Gastrocnemius medialis (tissue), 4 donors: ENCODE data around the gene BCAP31.

ENCODE experiments used
- POLR2A ChIP-seq, 2 donors: fragments of 450-650 bp; IDR thresholded peaks; one replicate each; pipeline ENCODE4 v1.6.1; 2017; ENCODE audit warnings: antibody characterized with exemption in 2 of 2, mild to moderate bottlenecking in 2 of 2, moderate library complexity in 2 of 2
- TF ChIP-seq, protein P1 (sequence below), 5 experiments: fragments of 450-650 bp in 3 of 5; fragments of 200-600 bp in 2 of 5; sonication (generic) in 2 of 5; IDR thresholded peaks in 4 of 5; conservative IDR thresholded peaks in 1 of 5; 1 replicate in 4 of 5; 2 replicates in 1 of 5; pipeline ENCODE4 v1.5.1; 2016 to 2019; ENCODE audit warnings: antibody characterized with exemption in 5 of 5, mild to moderate bottlenecking in 3 of 5, moderate library complexity in 3 of 5

DNA sequence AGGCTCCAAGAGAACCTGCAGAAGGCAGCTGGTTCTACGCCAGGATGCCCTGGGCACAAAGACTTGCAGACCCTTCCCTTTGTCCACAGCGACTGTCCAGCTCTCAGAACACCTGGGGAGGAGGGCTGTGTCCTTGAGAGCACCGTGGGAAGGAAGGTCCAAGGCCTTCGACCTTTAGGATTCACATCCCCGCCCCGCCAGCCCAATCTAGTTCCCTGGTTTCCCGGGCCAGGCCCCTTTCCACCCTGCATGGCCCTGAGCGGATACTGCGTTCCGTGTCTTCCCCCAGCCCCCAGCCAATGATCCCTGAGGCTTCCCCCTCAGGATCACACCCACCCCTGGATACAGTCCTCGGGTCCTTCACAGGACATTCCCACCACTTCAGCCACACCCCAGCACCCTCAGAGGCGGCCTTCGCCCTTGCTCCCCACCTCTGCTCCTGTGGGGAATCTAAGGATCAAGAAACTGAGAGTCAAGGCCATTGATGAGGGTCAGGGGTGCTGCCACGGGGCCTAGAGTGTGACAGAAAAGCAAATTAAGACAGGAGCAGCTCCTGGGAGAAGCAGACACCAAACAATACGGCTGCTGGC, 9.6 kb upstream of the BCAP31 start:
- TF ChIP-seq POLR2A (IDR thresholded peaks at IDR 0.05) = no peak
- TF ChIP-seq, protein P1, sequence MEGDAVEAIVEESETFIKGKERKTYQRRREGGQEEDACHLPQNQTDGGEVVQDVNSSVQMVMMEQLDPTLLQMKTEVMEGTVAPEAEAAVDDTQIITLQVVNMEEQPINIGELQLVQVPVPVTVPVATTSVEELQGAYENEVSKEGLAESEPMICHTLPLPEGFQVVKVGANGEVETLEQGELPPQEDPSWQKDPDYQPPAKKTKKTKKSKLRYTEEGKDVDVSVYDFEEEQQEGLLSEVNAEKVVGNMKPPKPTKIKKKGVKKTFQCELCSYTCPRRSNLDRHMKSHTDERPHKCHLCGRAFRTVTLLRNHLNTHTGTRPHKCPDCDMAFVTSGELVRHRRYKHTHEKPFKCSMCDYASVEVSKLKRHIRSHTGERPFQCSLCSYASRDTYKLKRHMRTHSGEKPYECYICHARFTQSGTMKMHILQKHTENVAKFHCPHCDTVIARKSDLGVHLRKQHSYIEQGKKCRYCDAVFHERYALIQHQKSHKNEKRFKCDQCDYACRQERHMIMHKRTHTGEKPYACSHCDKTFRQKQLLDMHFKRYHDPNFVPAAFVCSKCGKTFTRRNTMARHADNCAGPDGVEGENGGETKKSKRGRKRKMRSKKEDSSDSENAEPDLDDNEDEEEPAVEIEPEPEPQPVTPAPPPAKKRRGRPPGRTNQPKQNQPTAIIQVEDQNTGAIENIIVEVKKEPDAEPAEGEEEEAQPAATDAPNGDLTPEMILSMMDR (IDR thresholded peaks at IDR 0.05 in 4 of 5, conservative IDR thresholded peaks at IDR 0.05 in 1 of 5) = no peak
